GM12878 (cell line): ENCODE results near the gene MAVS. TPM values are rescaled to one million over a fixed set of nuclear protein-coding genes. Genes with fewer than 3 reads are reported as not detected.

Source experiments
- BACH1 ChIP-seq: fragments of 450-650 bp; IDR thresholded peaks from 2 replicates; pipeline ENCODE4 v1.6.1; 2017; ENCODE audit warnings: mild to moderate bottlenecking, borderline replicate concordance
- BCL11A ChIP-seq: IDR thresholded peaks from 2 replicates; pipeline ENCODE4 v1.6.1; 2011; ENCODE audit warnings: low read depth, low read length
- CHD2 ChIP-seq: IDR thresholded peaks from 2 replicates; pipeline ENCODE4 v1.6.1; 2011; ENCODE audit warnings: low read depth, low read length, improper control_type of control experiment, borderline replicate concordance
- CREB1 ChIP-seq: IDR thresholded peaks from 2 replicates; pipeline ENCODE4 v1.6.1; 2012; ENCODE audit warnings: low read depth, mild to moderate bottlenecking, inconsistent platforms
- CTCF ChIP-seq, 3 experiments: IDR thresholded peaks in 2 of 3; conservative IDR thresholded peaks in 1 of 3; 2 replicates each; pipeline ENCODE4 v1.5.1; 2011; ENCODE audit warnings: low read depth in 3 of 3, low read length in 3 of 3, mild to moderate bottlenecking in 3 of 3, control low read depth in 2 of 3, moderate library complexity in 2 of 3, inconsistent platforms in 1 of 3, mixed read lengths in 1 of 3; ENCODE audit not compliant: control insufficient read depth in 2 of 3, insufficient read depth in 1 of 3; ENCODE audit errors: extremely low read depth in 1 of 3
- E2F8 ChIP-seq: fragments of 450-650 bp; IDR thresholded peaks from 2 replicates; pipeline ENCODE4 v1.6.1; 2018; ENCODE audit warnings: mild to moderate bottlenecking, low read depth, moderate library complexity; ENCODE audit not compliant: partially characterized antibody
- FOXM1 ChIP-seq: IDR thresholded peaks from 2 replicates; pipeline ENCODE4 v1.6.1; 2012; ENCODE audit warnings: low read depth, mild to moderate bottlenecking, inconsistent platforms, low read length, moderate library complexity
- HDAC6 ChIP-seq: fragments of 200-600 bp; sonication (generic); IDR thresholded peaks from one replicate; pipeline ENCODE4 v1.8.0; 2017; ENCODE audit warnings: antibody characterized with exemption; ENCODE audit not compliant: unreplicated experiment
- IKZF2 ChIP-seq, 2 experiments: fragments of 450-650 bp; IDR thresholded peaks; 2 replicates each; pipeline ENCODE4 v1.6.1; 2017; ENCODE audit warnings: mild to moderate bottlenecking in 2 of 2, moderate library complexity in 2 of 2
- IRF3 ChIP-seq: fragments of 450-650 bp; IDR thresholded peaks from 2 replicates; pipeline ENCODE4 v1.6.1; 2014; ENCODE audit warnings: mild to moderate bottlenecking
- MLLT1 ChIP-seq: fragments of 450-650 bp; IDR thresholded peaks from 2 replicates; pipeline ENCODE4 v1.6.1; 2016; ENCODE audit warnings: mild to moderate bottlenecking
- PAX8 ChIP-seq: fragments of 450-650 bp; IDR thresholded peaks from 2 replicates; pipeline ENCODE4 v1.6.1; 2017; ENCODE audit warnings: mild to moderate bottlenecking, moderate library complexity
- RAD51 ChIP-seq: fragments of 450-650 bp; IDR thresholded peaks from 2 replicates; pipeline ENCODE4 v1.6.1; 2016; ENCODE audit warnings: moderate library complexity, mild to moderate bottlenecking, inconsistent platforms
- RCOR1 ChIP-seq: conservative IDR thresholded peaks from 2 replicates; pipeline ENCODE4 v1.6.1; 2012; ENCODE audit warnings: low read depth, low read length, improper control_type of control experiment
- SKIL ChIP-seq: fragments of 450-650 bp; IDR thresholded peaks from 2 replicates; pipeline ENCODE4 v1.6.1; 2017; ENCODE audit warnings: mild to moderate bottlenecking, low read depth, inconsistent platforms; ENCODE audit not compliant: poor library complexity, severe bottlenecking
- SMARCA5 ChIP-seq: fragments of 450-650 bp; IDR thresholded peaks from 2 replicates; pipeline ENCODE4 v1.6.1; 2017; ENCODE audit warnings: mild to moderate bottlenecking
- SMC3 ChIP-seq: IDR thresholded peaks from 2 replicates; pipeline ENCODE4 v1.6.1; 2011; ENCODE audit warnings: low read length, improper control_type of control experiment, borderline replicate concordance
- SP1 ChIP-seq: IDR thresholded peaks from one replicate; pipeline ENCODE4 v1.6.1; 2011; ENCODE audit warnings: low read depth, low read length
- SREBF1 ChIP-seq: IDR thresholded peaks from 2 replicates; pipeline ENCODE4 v1.6.1; 2012; ENCODE audit warnings: mild to moderate bottlenecking, low read length
- ZNF622 ChIP-seq: fragments of 450-650 bp; IDR thresholded peaks from 2 replicates; pipeline ENCODE4 v1.6.1; 2017; ENCODE audit warnings: mild to moderate bottlenecking, inconsistent platforms
- polyA plus RNA-seq, 11 experiments: library from polyadenylated mRNA; depleted of rRNA in 4 of 11; unstranded in 6 of 11; stranded (reverse) in 5 of 11; fragments of >200 nt; fragmentation: Nextera tagmentation in 4 of 11; fragmentation: Illumina TruSeq in 1 of 11; extraction: Ambion mirVana in 4 of 11; extraction: Trizol in 1 of 11; gene quantifications; 1 replicate in 1 of 11; 2 replicates in 10 of 11; pipeline versions ENCODE4 v1.2.1 to v1.2.3, GENCODE V29; 2011 to 2016; ENCODE audit warnings: inconsistent platforms in 2 of 11, missing spikeins in 2 of 11, low read depth in 1 of 11
- total RNA-seq, 4 experiments: library from RNA; depleted of rRNA in 3 of 4; stranded (reverse); fragments of >200 nt in 3 of 4; fragmentation: Illumina TruSeq in 1 of 4; extraction: Trizol in 1 of 4; gene quantifications; 2 replicates each; pipeline versions ENCODE4 v1.2.1 to v1.2.3, GENCODE V29; 2013 to 2021

Gene MAVS
- total and polyA plus RNA-seq, 10 of the 15 experiments (the other 5 are each of a cell fraction or from before 2014, with no cell fraction given) = 1.6 to 25.2 (median 12.6) TPM

GRCh38 chr20:3889489-3890397, 43.1 kb downstream of the MAVS start (continued):
- TF ChIP-seq CTCF (IDR thresholded peaks at IDR 0.05 in 2 of 3, conservative IDR thresholded peaks at IDR 0.05 in 1 of 3; ENCODE audit: control insufficient read depth in 2 of 3, extremely low read depth in 1 of 3, insufficient read depth in 1 of 3, low read depth in 3 of 3, low read length in 3 of 3) = no peak
- no peak for TF ChIP-seq SREBF1
- TF ChIP-seq HDAC6 = no peak
- no peak for TF ChIP-seq SP1
- TF ChIP-seq E2F8 = peak; percentile 72
- TF ChIP-seq RCOR1 = no peak
- TF ChIP-seq SMC3 = no peak
- peak; percentile 35 to 53; a peak in 3 of 4 replicates for TF ChIP-seq IKZF2 (IDR thresholded peaks at IDR 0.05)
- TF ChIP-seq ZNF622 = no peak
- no peak for TF ChIP-seq CREB1
- TF ChIP-seq SKIL = no peak
- no peak for TF ChIP-seq CHD2
- 0 out of 2 replicates have a peak, but pooled peaks have one; percentile 37 for TF ChIP-seq RAD51
- TF ChIP-seq FOXM1 = no peak
- TF ChIP-seq MLLT1 = peak; percentile 37; the same call in 1 of the 2 replicates
- no peak for TF ChIP-seq PAX8
- no peak for TF ChIP-seq IRF3
- TF ChIP-seq BACH1 = peak; percentile 82
- TF ChIP-seq SMARCA5 = peak; percentile 47
- no peak for TF ChIP-seq BCL11A
